Karpas-422 (cell line): ENCODE results near the gene SLCO4A1. TPM values are rescaled to one million over a fixed set of nuclear protein-coding genes. Genes with fewer than 3 reads are reported as not detected.

ENCODE experiments used
- DNase-seq: peaks from one replicate; pipeline ENCODE4 v3.0.0-alpha.2; 2015
- H2AFZ ChIP-seq: fragments of 200-600 bp; sonication (generic); 2 replicates; pipeline ENCODE4 v1.6.1; 2014; ENCODE audit warnings: antibody characterized with exemption, low read length, mixed read lengths
- H3K27ac ChIP-seq: fragments of 200-600 bp; sonication (generic); 2 replicates; pipeline ENCODE4 v1.5.1; 2014; ENCODE audit warnings: mild to moderate bottlenecking, low read length, moderate library complexity
- H3K27me3 ChIP-seq: fragments of 200-600 bp; sonication (generic); 2 replicates; pipeline ENCODE4 v1.6.1; 2014; ENCODE audit warnings: low read length, mixed read lengths
- H3K36me3 ChIP-seq: fragments of 200-600 bp; sonication (generic); 2 replicates; pipeline ENCODE4 v1.6.1; 2014; ENCODE audit warnings: low read length, mixed read lengths; ENCODE audit not compliant: insufficient read depth
- H3K4me1 ChIP-seq: fragments of 200-600 bp; sonication (generic); 2 replicates; pipeline ENCODE4 v1.6.1; 2014; ENCODE audit warnings: mild to moderate bottlenecking, low read length, mixed read lengths
- H3K4me2 ChIP-seq: fragments of 200-600 bp; sonication (generic); 2 replicates; pipeline ENCODE4 v1.6.1; 2014; ENCODE audit warnings: low read length, low read depth, mild to moderate bottlenecking; ENCODE audit not compliant: poor library complexity, severe bottlenecking
- H3K4me3 ChIP-seq: fragments of 200-600 bp; sonication (generic); 2 replicates; pipeline ENCODE4 v1.5.1; 2014; ENCODE audit warnings: mild to moderate bottlenecking, antibody characterized with exemption, low read length, mixed read lengths
- H3K79me2 ChIP-seq: fragments of 200-600 bp; sonication (generic); 2 replicates; pipeline ENCODE4 v1.6.1; 2014; ENCODE audit warnings: mild to moderate bottlenecking, low read length, mixed read lengths
- H3K9ac ChIP-seq: fragments of 200-600 bp; sonication (generic); 2 replicates; pipeline ENCODE4 v1.6.0; 2014; ENCODE audit warnings: low read length
- H3K9me2 ChIP-seq: fragments of 200-600 bp; sonication (generic), shearing (Covaris generic); replicated peaks from 2 replicates; pipeline ENCODE4 v1.6.0; 2014; ENCODE audit warnings: mild to moderate bottlenecking, low read length, moderate library complexity; ENCODE audit not compliant: insufficient read depth
- H3K9me3 ChIP-seq: fragments of 300-700, 200-600 bp; sonication (generic); 2 replicates; pipeline ENCODE4 v1.6.1; 2014; ENCODE audit warnings: low read length, mixed read lengths
- H4K20me1 ChIP-seq: fragments of 200-600 bp; sonication (generic); 2 replicates; pipeline ENCODE4 v1.6.1; 2014; ENCODE audit warnings: mild to moderate bottlenecking, antibody characterized with exemption, low read length, low read depth; ENCODE audit not compliant: insufficient read depth
- total RNA-seq: library from RNA; depleted of rRNA; stranded (reverse); fragments of >200 nt; shearing (Covaris generic); gene quantifications from 2 replicates; pipeline ENCODE4 v1.2.3, GENCODE V29; 2014; ENCODE audit warnings: low replicate concordance; rRNA removed

The SLCO4A1 gene
- total RNA-seq, 1 experiment from 2014 or later = not detected

DNA sequence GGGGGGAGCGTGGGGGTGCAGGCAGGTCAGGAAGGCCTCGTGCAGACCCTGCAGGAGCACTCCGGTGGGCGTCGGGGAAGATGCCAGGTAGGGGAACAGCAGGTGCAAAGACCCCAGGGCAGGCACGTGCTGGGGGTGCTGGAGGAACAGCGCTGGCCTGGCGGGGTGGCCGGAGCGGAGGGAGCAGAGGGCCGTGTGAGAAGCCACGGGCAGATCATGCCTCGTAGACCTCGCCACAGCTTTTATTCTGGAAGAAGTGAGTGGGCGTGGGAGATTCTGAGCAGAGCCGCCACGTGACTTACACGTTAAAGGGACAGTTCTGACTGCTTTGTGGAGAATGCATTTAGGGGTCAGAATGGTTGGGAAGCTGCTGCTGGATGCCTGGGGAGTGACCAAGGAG lies 75.6 kb downstream of the SLCO4A1 start:
- H3K27ac ChIP-seq = no peak overlapping the region
- H3K9me3 ChIP-seq = no peaks in the 10 kb centered on the region; the same call in 1 of the 2 replicates
- H2AFZ ChIP-seq = no peak overlapping the region
- no peaks in the 10 kb centered on the region for H3K79me2 ChIP-seq
- no peak overlapping the region for H3K4me2 ChIP-seq
- H3K9ac ChIP-seq = no peak overlapping the region
- H3K36me3 ChIP-seq = no peaks in the 10 kb centered on the region
- no peaks in the 10 kb centered on the region for H4K20me1 ChIP-seq
- no peaks in the 10 kb centered on the region for H3K9me2 ChIP-seq
- no peaks in the 10 kb centered on the region for H3K4me1 ChIP-seq
- no peak for DNase-seq
- H3K27me3 ChIP-seq = no peaks in the 10 kb centered on the region
- H3K4me3 ChIP-seq = no peak overlapping the region

DNA sequence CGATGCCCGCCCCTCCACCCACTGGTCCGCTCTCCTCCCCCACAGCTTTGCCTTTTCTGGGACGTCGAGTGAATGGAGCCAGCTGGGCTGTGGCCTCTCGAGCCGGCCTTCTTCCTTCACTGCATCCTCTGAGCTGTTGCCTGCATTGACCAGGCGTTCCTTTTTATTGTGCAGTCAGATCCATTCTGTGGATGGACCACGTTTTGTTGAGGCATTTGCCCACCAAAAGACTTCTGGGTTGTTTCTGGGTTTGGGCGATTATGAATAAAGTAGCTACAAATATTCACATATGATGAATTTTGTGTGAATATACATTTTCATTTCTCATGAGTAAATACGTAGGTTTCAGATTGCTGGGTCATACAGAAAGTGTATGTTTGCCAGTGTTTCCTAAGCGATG lies 76.2 kb downstream of the SLCO4A1 start:
- H3K9me3 ChIP-seq = no peaks in the 10 kb centered on the region; the same call in 1 of the 2 replicates
- H3K9ac ChIP-seq = no peak overlapping the region
- no peaks in the 10 kb centered on the region for H3K36me3 ChIP-seq
- H3K4me3 ChIP-seq = no peak overlapping the region
- H3K79me2 ChIP-seq = no peaks in the 10 kb centered on the region
- H3K4me1 ChIP-seq = no peaks in the 10 kb centered on the region
- no peak for DNase-seq
- no peak overlapping the region for H3K4me2 ChIP-seq
- no peaks in the 10 kb centered on the region for H4K20me1 ChIP-seq
- H3K27ac ChIP-seq = no peak overlapping the region
- H3K9me2 ChIP-seq = no peaks in the 10 kb centered on the region
- no peaks in the 10 kb centered on the region for H3K27me3 ChIP-seq
- no peak overlapping the region for H2AFZ ChIP-seq

DNA sequence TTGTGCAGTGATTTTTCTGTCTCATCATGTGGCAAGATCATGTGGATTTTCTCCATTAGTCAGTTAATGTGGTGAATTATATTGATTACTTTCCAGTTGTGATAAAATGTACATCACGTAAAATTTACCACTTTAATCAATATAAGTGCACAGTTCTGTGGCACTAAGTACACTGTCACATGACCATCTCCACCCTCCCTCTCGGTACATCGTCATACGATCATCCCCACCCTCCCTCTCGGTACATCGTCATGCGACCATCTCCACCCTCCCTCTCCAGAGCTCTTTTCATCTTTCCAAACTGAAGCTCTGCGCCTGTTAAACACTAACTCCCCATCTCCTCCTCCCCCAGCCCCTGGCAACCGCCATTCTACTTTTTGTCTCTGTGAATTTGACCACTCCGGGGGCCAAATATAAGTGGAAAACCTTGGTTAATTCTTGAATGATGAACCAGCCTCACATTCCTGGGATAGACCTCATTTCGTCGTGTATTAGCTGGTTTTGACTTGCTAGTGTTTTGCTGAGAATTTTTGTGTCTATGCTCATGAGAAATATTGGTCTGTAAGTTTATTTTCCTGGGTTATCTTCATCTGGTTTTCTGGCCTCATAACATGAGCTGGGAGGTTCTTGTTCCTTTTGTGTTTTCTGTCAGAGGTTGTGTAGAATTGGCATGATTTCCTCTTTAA lies 77.1 kb downstream of the SLCO4A1 start:
- no peaks in the 10 kb centered on the region for H3K4me1 ChIP-seq
- H3K9me2 ChIP-seq = no peaks in the 10 kb centered on the region
- no peaks in the 10 kb centered on the region for H4K20me1 ChIP-seq
- no peaks in the 10 kb centered on the region for H3K79me2 ChIP-seq
- H3K27ac ChIP-seq = no peak overlapping the region
- H3K9ac ChIP-seq = no peak overlapping the region
- no peak overlapping the region for H2AFZ ChIP-seq
- H3K36me3 ChIP-seq = no peaks in the 10 kb centered on the region
- H3K4me2 ChIP-seq = no peak overlapping the region
- no peak for DNase-seq
- H3K27me3 ChIP-seq = no peaks in the 10 kb centered on the region
- H3K9me3 ChIP-seq = no peaks in the 10 kb centered on the region; the same call in 1 of the 2 replicates
- no peak overlapping the region for H3K4me3 ChIP-seq

Other genes with a start within 250 kb of the SLCO4A1 start
- gene CABLES2, start 235.2 kb upstream of the SLCO4A1 start, total RNA-seq = 7.2 and 7.6 TPM in 2 replicates
- gene RBBP8NL, start 215.0 kb upstream of the SLCO4A1 start, total RNA-seq = not detected in 2 replicates
- gene GATA5, start 166.5 kb upstream of the SLCO4A1 start, total RNA-seq = not detected in 2 replicates
- gene NTSR1, start 66.3 kb downstream of the SLCO4A1 start, total RNA-seq = not detected in 2 replicates
- gene MRGBP, start 154.0 kb downstream of the SLCO4A1 start, total RNA-seq = 17.9 and 31.9 TPM in 2 replicates
- 23.8 and 99.0 TPM in 2 replicates for gene OGFR, start 162.3 kb downstream of the SLCO4A1 start, total RNA-seq
- 41.2 and 87.5 TPM in 2 replicates for gene COL9A3, start 174.5 kb downstream of the SLCO4A1 start, total RNA-seq
- gene TCFL5, start 219.3 kb downstream of the SLCO4A1 start, total RNA-seq = 11.3 and 11.5 TPM in 2 replicates